Astrocyte (in vitro differentiated cells and primary cell): ENCODE measurements around the gene PDE8A. TPM values are rescaled to one million over a fixed set of nuclear protein-coding genes. Genes with fewer than 3 reads are reported as not detected.

Experiments used
- DNase-seq: peaks from one replicate; pipeline ENCODE4 v3.0.0-alpha.2; 2010; ENCODE audit warnings: low read depth
- FAIRE-seq: peaks from 2 replicates; lab custom pipeline; 2011; peaks lifted over from hg19 to GRCh38; lab: Jason Lieb, UNC
- H2AFZ ChIP-seq: 2 replicates; pipeline ENCODE4 v1.6.0; 2012; ENCODE audit warnings: low read depth, low read length, inconsistent platforms
- H3K27ac ChIP-seq: 2 replicates; pipeline ENCODE4 v1.5.1; 2011; ENCODE audit warnings: low read depth, low read length, inconsistent platforms
- H3K27me3 ChIP-seq: 2 replicates; pipeline ENCODE4 v1.6.0; 2011; ENCODE audit warnings: low read length, inconsistent platforms; ENCODE audit not compliant: insufficient read depth
- H3K36me3 ChIP-seq: 2 replicates; pipeline ENCODE4 v1.5.1; 2011; ENCODE audit warnings: low read length, inconsistent platforms; ENCODE audit not compliant: insufficient read depth
- H3K4me1 ChIP-seq: 2 replicates; pipeline ENCODE4 v1.5.1; 2011; ENCODE audit warnings: low read length, inconsistent platforms; ENCODE audit not compliant: insufficient read depth
- H3K4me2 ChIP-seq: 2 replicates; pipeline ENCODE4 v1.6.0; 2012; ENCODE audit warnings: low read length, inconsistent platforms
- H3K4me3 ChIP-seq: 2 replicates; pipeline ENCODE4 v1.5.1; 2011; ENCODE audit warnings: low read depth, mild to moderate bottlenecking, low read length, inconsistent platforms; ENCODE audit not compliant: insufficient read depth
- H3K79me2 ChIP-seq: 2 replicates; pipeline ENCODE4 v1.6.0; 2012; ENCODE audit warnings: mild to moderate bottlenecking, low read length, inconsistent platforms; ENCODE audit not compliant: insufficient read depth
- H3K9ac ChIP-seq: 2 replicates; pipeline ENCODE4 v1.6.0; 2012; ENCODE audit warnings: mild to moderate bottlenecking, low read length, inconsistent platforms
- H3K9me3 ChIP-seq: 2 replicates; pipeline ENCODE4 v1.5.1; 2012; ENCODE audit warnings: low read depth, mild to moderate bottlenecking, low read length, inconsistent platforms; ENCODE audit not compliant: insufficient read depth
- H4K20me1 ChIP-seq: 2 replicates; pipeline ENCODE4 v1.6.0; 2012; ENCODE audit warnings: low read length, inconsistent platforms; ENCODE audit not compliant: insufficient read depth
- H3K27ac Mint-ChIP-seq: one replicate; pipeline ENCODE4 v1.8.0; 2021; ENCODE audit warnings: mild to moderate bottlenecking, mixed read lengths; ENCODE audit not compliant: unreplicated experiment
- H3K27me3 Mint-ChIP-seq: one replicate; pipeline ENCODE4 v1.8.0; 2021; ENCODE audit warnings: low read depth, mixed read lengths; ENCODE audit not compliant: unreplicated experiment
- H3K36me3 Mint-ChIP-seq: one replicate; pipeline ENCODE4 v1.8.0; 2021; ENCODE audit warnings: low read depth, mixed read lengths; ENCODE audit not compliant: unreplicated experiment
- H3K4me1 Mint-ChIP-seq: one replicate; pipeline ENCODE4 v1.8.0; 2021; ENCODE audit warnings: low read depth, mixed read lengths; ENCODE audit not compliant: unreplicated experiment
- H3K4me3 Mint-ChIP-seq: one replicate; pipeline ENCODE4 v1.8.0; 2021; ENCODE audit warnings: mild to moderate bottlenecking, moderate library complexity, mixed read lengths; ENCODE audit not compliant: unreplicated experiment
- H3K9me3 Mint-ChIP-seq: one replicate; pipeline ENCODE4 v1.8.0; 2021; ENCODE audit warnings: mild to moderate bottlenecking, mixed read lengths; ENCODE audit not compliant: unreplicated experiment
- EZH2 ChIP-seq: IDR thresholded peaks from 2 replicates; pipeline ENCODE4 v1.6.1; 2012; ENCODE audit warnings: mild to moderate bottlenecking, low read length, inconsistent platforms; ENCODE audit not compliant: insufficient read depth
- total RNA-seq: library from RNA; stranded (reverse); gene quantifications from 2 replicates; pipeline ENCODE4 v1.2.1, GENCODE V29; 2021
- TF ChIP-seq, protein P1 (sequence below): IDR thresholded peaks from 2 replicates; pipeline ENCODE4 v1.5.1; 2011; ENCODE audit warnings: low read depth, mild to moderate bottlenecking, inconsistent platforms, low read length, moderate library complexity; ENCODE audit not compliant: insufficient read depth

The PDE8A gene
- total RNA-seq, 1 donor from 2014 or later, result 18.0 TPM

DNA sequence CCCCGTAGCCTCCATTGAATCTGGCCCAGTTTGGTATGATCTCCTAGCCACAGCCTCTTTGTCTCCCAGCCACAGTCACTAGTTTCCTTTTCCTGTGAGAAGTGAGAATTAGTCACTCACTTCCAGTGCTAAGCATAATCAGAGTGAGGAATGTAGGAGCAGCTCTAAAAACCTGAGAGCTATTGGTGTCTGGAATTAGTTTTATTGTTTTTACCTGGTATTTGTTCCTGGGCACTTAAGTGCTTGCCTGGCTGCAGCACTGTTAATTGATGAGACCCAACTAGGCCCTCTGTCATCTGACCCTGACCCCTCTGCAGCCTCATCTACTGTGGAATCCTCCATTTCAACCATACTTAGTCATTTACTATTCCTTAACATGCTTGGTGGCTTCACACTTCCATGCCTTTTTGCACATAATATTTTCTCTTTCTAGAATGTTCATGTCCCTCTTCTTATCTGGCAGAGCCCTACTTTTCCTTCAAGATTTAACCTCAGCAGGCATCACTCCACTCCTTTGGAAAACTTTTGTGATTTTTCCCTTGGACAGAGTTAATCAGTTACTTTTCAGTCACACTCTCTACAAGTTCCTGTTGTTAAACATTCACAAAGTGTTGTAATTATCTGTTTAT is 48.8 kb downstream of the PDE8A start:
- peaks cover 48% of the 10 kb centered on the region for H4K20me1 ChIP-seq
- H3K79me2 ChIP-seq, result peaks cover 69% of the 10 kb centered on the region

DNA sequence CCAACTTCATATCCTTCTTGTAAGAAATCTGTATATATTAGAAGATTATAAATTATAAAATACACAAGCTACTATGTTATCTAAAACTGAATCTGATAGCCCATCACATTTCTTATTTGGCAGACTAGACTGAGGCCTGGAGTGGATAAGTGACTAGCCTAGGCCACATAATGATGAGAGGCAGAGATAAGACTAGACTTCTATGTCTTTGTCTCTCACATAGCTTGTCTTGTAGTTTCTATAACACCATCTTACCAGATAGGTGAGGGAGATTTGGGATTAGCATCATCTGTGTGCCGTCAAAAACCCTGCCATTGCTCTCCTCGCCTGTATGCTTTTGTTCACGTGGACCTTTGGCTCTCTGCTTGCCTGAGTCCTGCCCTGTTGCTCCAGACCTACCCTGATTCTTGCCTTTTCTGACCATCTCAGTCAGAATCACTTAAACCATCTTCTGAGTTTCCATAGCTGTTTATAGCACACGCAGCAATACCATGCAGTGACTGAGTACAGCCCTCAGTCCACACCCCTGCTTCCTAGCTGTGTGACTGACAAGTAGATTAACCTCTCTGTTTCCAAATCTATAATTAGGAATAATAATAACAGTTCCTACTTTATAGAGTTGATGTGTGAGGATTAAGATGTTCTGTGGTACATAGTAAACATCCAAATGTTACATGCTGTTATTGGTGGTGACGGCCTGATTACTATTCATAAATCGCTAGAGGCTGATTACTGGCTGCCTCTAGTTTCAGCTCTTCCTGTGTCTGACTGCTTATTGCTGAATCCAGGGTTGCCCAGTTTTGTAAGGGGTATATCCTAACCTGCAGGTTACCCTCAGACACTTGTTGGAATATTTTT is 49.7 kb downstream of the PDE8A start:
- Mint-ChIP-seq H3K36me3 (no peaks in the 10 kb centered on the region), H3K27me3 (no peaks in the 10 kb centered on the region), H3K27ac (peak overlapping the region; percentile 65), H3K4me3 (no peak overlapping the region), H3K9me3 (no peaks in the 10 kb centered on the region), H3K4me1 (peaks cover 45% of the 10 kb centered on the region)
- no peak for DNase-seq
- no peak overlapping the region for H2AFZ ChIP-seq
- H3K9ac ChIP-seq, result no peak overlapping the region
- no peaks in the 10 kb centered on the region for H3K36me3 ChIP-seq
- peaks cover 43% of the 10 kb centered on the region for H4K20me1 ChIP-seq
- TF ChIP-seq EZH2, result no peak
- TF ChIP-seq, protein P1, sequence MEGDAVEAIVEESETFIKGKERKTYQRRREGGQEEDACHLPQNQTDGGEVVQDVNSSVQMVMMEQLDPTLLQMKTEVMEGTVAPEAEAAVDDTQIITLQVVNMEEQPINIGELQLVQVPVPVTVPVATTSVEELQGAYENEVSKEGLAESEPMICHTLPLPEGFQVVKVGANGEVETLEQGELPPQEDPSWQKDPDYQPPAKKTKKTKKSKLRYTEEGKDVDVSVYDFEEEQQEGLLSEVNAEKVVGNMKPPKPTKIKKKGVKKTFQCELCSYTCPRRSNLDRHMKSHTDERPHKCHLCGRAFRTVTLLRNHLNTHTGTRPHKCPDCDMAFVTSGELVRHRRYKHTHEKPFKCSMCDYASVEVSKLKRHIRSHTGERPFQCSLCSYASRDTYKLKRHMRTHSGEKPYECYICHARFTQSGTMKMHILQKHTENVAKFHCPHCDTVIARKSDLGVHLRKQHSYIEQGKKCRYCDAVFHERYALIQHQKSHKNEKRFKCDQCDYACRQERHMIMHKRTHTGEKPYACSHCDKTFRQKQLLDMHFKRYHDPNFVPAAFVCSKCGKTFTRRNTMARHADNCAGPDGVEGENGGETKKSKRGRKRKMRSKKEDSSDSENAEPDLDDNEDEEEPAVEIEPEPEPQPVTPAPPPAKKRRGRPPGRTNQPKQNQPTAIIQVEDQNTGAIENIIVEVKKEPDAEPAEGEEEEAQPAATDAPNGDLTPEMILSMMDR, result no peak
- no peak for FAIRE-seq
- H3K4me1 ChIP-seq, result peaks cover 13% of the 10 kb centered on the region
- H3K27me3 ChIP-seq, result no peaks in the 10 kb centered on the region
- peaks cover 68% of the 10 kb centered on the region for H3K79me2 ChIP-seq
- H3K4me3 ChIP-seq, result no peak overlapping the region
- no peak overlapping the region for H3K27ac ChIP-seq
- H3K4me2 ChIP-seq, result no peak overlapping the region
- H3K9me3 ChIP-seq, result no peaks in the 10 kb centered on the region

More for the DNA sequence above, 48.8 kb downstream of the PDE8A start:
- Histone ChIP-seq H3K9ac (peak overlapping the region; percentile 10), H3K4me2 (peak overlapping the region; percentile 48), H3K4me3 (no peak overlapping the region), H3K27ac (peak overlapping the region; percentile 19), H3K36me3 (no peaks in the 10 kb centered on the region), H2AFZ (no peak overlapping the region), H3K4me1 (peaks cover 13% of the 10 kb centered on the region), H3K27me3 (no peaks in the 10 kb centered on the region), H3K9me3 (no peaks in the 10 kb centered on the region)
- no peaks in the 10 kb centered on the region for H3K27me3 Mint-ChIP-seq
- peaks cover 46% of the 10 kb centered on the region for H3K4me1 Mint-ChIP-seq
- H3K36me3 Mint-ChIP-seq, result no peaks in the 10 kb centered on the region
- H3K9me3 Mint-ChIP-seq, result no peaks in the 10 kb centered on the region
- peak overlapping the region; percentile 92 for H3K27ac Mint-ChIP-seq
- DNase-seq, result peak; percentile 74
- no peak for TF ChIP-seq EZH2
- TF ChIP-seq, protein P1, result no peak
- peak overlapping the region; percentile 31 for H3K4me3 Mint-ChIP-seq
- peak; percentile 43 for FAIRE-seq
